Measurements from ENCODE around the gene FCF1.
A peak's percentile ranks its signal among the peaks of the same experiment; 100 is the strongest.

The FCF1 gene

GRCh38 chr14:74712499-74713394 lies at the start of gene FCF1, which contains the start of gene AREL1:
TSS of gene FCF1 (plus strand) at chr14:74713144. CDS start at chr14:74713198, 54 bp downstream.
TSS of gene AREL1 (minus strand) at chr14:74713080. CDS start at chr14:74685615, 27,465 bp downstream.
- peak; percentile 86 for DNase-seq (ENCODE audit: low read depth)

DNA sequence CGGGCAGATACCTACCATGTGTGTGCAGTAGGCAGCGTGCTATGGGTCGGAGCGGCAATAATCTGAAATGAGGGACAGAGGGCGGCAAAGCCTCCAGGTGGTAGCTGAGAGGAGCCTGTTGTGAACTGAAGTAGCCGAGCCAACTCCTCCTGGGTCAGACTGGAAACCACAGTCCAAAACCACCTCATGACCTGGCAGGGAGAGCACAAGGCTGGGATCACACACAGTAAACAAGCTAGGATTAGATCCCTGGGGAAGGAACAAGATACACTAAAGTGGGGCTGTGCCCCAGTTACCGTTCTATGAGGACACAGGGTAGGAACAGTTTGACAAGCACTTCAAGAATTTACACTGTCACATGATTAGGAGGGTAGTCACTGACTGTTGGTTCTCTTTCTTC lies 49.1 kb upstream of the FCF1 start:
- peak; percentile 78 for DNase-seq (ENCODE audit: low read depth)

DNA sequence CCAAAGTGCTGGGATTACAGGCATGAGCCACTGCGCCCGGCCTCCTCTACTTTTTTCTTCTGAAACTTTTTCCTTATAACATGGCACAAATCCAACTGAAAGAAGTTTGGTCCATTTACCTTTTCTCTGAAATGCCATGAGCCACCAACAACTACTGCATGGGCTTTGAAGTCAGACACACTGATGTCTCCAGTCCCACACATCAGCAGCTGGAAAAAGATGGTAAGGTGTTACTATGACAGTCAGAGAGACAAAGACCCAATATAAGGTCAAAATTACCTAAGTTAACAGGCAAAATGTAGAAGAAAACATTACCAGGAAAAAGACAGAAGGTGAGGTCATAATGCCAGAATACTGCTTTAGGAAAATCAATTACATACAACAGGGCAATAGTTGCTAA lies 48.2 kb upstream of the FCF1 start:
- no peak for DNase-seq (ENCODE audit: low read depth)

DNA sequence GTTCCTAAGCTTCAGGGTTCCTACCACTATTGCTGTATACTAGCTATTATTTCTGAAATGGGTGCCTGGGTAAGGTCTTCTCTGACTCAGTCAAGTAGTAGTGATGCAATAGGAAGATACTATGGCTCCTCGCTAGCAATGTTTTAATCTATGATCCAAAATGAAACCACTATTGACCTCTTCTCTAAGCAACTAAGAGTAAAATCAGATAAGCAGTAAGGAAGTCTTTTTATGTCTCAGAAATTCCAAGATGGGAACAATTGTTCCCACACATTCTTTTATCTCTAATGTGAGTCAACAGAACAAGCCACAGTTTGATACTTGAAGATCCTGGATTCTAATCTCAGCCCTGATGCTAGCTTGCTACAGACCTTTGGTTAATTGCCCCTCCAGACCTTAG lies 45.2 kb upstream of the FCF1 start:
- DNase-seq (ENCODE audit: low read depth) = no peak

DNA sequence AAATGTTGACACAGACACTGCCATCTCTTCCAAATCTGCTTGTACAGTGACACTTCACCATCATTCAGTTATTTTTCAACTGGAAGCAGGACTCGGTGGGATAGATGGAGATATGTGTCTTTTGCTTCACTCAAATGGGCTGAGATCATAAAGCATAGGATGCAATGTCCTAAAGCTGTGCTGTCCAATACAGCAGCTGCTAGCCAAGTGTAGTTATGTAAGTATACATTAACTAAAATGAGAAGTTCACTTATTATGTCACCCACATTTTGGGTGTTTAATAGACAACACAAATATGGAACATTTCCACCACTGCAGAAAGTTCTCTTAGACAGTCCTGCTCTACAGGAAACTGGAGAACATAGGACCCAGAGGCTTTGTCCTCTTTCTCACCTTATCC lies 43.7 kb upstream of the FCF1 start:
- no peak for DNase-seq (ENCODE audit: low read depth)

DNA sequence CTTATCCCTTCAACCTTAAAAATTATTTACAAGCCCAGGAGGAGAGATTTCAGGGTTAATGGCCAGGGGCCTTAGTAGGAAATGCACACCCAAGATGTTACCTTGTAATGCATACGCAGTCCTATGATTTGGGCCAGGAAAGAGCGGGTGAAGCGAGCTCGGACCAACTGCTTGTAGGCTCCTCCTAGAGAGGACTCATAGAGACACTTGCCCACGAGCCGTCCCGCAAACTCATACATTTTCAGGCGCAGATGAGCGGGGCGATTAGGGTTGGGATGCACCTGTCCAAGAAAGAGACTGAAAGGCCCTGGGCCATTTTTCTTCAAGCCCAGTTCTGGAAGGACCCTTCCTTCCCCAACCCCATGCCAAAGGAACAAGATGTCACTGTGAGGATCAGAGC lies 43.1 kb upstream of the FCF1 start:
- no peak for DNase-seq (ENCODE audit: low read depth)

GRCh38 chr14:74670726-74671411 lies 42.1 kb upstream of the FCF1 start:
- no peak for DNase-seq (ENCODE audit: low read depth)

GRCh38 chr14:74671789-74672188 lies 41.2 kb upstream of the FCF1 start:
- DNase-seq (ENCODE audit: low read depth) = peak; percentile 46

GRCh38 chr14:74673768-74674167 lies 39.2 kb upstream of the FCF1 start:
- no peak for DNase-seq (ENCODE audit: low read depth)

- DNase-seq (ENCODE audit: low read depth) = no peak
Measured at GRCh38 chr14:74675219-74675618, 37.7 kb upstream of the FCF1 start.

GRCh38 chr14:74682169-74682952 lies 30.6 kb upstream of the FCF1 start:
- no peak for DNase-seq (ENCODE audit: low read depth)

- DNase-seq (ENCODE audit: low read depth) = no peak
Measured at GRCh38 chr14:74683406-74683805, 29.5 kb upstream of the FCF1 start.

DNA sequence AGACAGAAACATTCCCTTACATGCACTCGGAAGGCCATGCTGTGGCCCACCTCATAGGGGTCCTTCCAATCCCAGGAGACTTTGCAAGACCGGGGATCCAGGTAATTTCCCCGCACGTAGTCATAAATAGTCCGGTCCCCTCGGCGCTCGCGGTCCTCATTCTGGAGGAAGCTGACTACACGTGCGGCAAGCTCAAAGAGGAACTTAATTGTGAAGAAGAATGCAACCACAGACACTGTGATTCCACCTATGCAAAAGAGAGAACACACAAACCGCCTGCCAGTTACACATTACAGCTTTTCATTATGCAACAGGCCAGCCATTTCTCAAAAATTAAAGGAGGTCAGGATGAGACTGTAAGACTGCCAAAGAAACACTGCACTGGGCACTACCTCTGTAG lies 28.5 kb upstream of the FCF1 start:
- DNase-seq (ENCODE audit: low read depth) = no peak

GRCh38 chr14:74685056-74685455 lies 27.9 kb upstream of the FCF1 start:
- DNase-seq (ENCODE audit: low read depth) = no peak

- DNase-seq (ENCODE audit: low read depth) = no peak
Measured at GRCh38 chr14:74685921-74686678, 26.8 kb upstream of the FCF1 start.

DNA sequence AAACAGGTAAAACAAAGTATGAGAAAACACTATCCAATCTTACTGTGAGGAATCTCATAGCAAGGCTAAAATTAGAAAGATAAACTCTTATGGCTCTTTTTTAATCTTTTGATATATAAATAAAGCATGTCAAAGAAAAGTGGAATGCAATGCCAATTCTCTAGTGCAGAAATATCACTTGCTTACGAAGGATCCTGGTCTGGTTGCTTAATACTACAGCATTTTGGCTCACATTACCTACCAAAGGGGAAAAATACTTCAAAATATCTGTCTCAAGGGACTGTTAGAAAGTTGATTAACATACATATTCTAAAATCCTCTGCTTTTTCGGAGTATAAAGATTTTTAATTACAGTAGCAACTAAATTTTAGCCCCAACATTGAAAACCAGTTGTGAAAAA lies 21.5 kb upstream of the FCF1 start:
- DNase-seq (ENCODE audit: low read depth) = peak; percentile 28

GRCh38 chr14:74693191-74693590 lies 19.8 kb upstream of the FCF1 start:
- DNase-seq (ENCODE audit: low read depth) = no peak

DNA sequence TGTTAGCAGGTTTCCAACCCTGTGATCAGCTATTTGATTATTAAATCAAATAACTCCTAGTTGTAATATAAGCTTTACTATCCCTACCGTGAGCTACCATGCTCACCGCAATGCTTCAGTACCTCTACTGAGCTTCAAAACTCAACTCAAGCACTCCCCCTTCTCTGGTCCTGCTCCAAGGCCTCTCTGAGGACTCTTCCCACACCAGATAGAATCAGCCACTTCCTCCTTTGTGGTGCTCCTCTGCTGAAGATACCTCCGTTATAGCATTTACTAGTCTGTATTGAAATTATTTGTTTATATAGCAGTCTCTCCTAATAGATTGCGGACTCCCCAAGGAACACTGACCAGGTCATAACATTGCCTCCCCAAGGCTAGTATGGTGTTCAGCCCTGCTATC lies 17.5 kb upstream of the FCF1 start:
- no peak for DNase-seq (ENCODE audit: low read depth)

DNA sequence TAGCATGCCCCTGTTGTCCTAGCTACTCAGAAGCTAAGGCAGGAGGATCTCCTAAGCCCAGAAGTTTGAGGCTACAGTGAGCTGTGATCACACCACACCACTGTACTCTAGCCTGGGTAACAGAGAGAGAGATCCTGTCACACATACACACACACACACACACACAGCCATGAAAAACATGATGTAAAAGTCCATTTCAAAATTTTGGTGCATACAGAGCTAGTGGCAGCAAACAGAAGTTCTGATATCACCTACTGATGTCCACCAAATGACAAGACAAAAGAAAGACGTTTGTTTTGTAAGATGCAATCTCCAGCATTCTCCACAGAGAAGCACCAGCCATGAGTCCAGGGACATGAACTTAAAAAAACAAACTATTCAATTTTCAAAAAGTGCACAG lies 15.9 kb upstream of the FCF1 start:
- DNase-seq (ENCODE audit: low read depth) = no peak

DNA sequence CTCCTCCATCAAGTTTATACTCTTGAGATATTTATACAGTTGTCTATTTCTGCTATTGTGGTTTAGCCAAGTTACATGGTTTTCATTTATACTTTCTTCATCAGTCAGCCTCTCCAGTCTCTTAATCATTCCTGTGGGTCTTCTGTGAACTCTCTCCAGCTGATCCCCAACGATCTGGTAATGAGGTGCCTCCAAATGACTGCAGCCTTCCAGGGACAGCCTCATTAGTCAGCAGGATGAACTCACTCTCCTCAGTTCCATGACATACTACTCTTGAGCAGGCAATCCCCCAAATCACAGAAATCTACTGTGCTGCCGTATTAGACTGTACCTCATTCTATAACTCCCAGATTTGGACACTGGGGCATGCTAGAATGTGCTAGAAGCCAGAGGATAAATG lies 15.4 kb upstream of the FCF1 start:
- peak; percentile 52 for DNase-seq (ENCODE audit: low read depth)

- no peak for DNase-seq (ENCODE audit: low read depth)
Measured at GRCh38 chr14:74697976-74698375, 15.0 kb upstream of the FCF1 start.

DNA sequence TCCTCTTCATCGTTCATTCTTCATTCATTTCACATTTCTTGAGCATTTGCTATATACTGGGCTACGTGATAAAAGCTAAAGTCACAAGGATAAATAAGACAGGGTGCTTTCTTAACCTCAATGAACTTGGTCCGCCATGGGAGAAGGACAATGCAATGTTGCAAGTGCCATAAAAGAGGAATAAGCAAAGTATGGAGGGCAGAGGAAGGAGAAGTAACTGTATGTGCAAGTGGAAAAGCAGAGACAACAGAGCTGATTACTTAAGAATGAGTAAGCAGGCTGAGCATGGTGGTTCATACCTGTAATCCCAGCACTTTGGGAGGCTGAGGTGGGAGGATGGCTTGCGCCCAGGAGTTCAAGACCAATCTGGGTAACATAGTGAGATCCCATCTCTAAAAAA lies 14.5 kb upstream of the FCF1 start:
- no peak for DNase-seq (ENCODE audit: low read depth)
